ENCODE results near the gene SALL4.

DNA sequence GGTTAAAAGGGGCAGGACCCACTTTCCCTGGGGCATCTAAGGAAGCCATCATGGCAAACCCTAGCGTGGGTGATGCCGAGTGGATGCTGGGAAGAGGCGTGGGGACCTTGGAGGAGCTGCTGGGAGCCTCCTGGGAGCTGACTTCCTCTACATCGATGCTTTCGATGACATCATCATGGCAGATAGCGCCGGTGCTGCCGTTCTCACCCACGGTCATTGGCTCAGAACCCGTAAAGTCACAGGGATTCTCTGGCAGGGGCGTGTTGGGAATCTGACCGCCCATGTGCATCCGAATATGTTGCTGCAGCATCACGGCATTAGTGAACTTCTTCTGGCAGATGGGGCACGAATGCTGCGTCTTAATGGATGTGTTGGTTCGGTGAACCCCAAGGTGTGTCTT, 12.1 kb downstream of the SALL4 start:
- TF ChIP-seq, protein P1, sequence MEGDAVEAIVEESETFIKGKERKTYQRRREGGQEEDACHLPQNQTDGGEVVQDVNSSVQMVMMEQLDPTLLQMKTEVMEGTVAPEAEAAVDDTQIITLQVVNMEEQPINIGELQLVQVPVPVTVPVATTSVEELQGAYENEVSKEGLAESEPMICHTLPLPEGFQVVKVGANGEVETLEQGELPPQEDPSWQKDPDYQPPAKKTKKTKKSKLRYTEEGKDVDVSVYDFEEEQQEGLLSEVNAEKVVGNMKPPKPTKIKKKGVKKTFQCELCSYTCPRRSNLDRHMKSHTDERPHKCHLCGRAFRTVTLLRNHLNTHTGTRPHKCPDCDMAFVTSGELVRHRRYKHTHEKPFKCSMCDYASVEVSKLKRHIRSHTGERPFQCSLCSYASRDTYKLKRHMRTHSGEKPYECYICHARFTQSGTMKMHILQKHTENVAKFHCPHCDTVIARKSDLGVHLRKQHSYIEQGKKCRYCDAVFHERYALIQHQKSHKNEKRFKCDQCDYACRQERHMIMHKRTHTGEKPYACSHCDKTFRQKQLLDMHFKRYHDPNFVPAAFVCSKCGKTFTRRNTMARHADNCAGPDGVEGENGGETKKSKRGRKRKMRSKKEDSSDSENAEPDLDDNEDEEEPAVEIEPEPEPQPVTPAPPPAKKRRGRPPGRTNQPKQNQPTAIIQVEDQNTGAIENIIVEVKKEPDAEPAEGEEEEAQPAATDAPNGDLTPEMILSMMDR (IDR thresholded peaks at IDR 0.05), result no peak
- TF ChIP-seq POLR2AphosphoS5 (IDR thresholded peaks at IDR 0.05) (no peak), POLR2A (IDR thresholded peaks at IDR 0.05) (no peak), EP300 (IDR thresholded peaks at IDR 0.05) (no peak)
